ENCODE data around the gene PRKG1.

- TF ChIP-seq POLR2A (IDR thresholded peaks at IDR 0.05; ENCODE audit: low read depth, low read length) (no peak), POLR2AphosphoS5 (IDR thresholded peaks at IDR 0.05; ENCODE audit: low read depth, low read length) (no peak), TAF1 (IDR thresholded peaks at IDR 0.05; ENCODE audit: borderline replicate concordance, low read depth, low read length) (no peak)
These were observed 372.8 kb downstream of the PRKG1 start for GRCh38 chr10:51447119-51447518.
